Liver (tissue), 9 donors: ENCODE results near the gene SCAMP1. TPM values are rescaled to one million over a fixed set of nuclear protein-coding genes. Genes with fewer than 3 reads are reported as not detected.

Experiments
- DNase-seq: peaks from one replicate; pipeline ENCODE4 v3.0.0-alpha.2; 2017; ENCODE audit warnings: low spot score
- H3K27ac ChIP-seq, 2 donors: one replicate each; pipeline ENCODE4 v1.7.0; 2013; ENCODE audit warnings: inconsistent platforms in 2 of 2, low read length in 2 of 2, control low read depth in 1 of 2, low read depth in 1 of 2, mild to moderate bottlenecking in 1 of 2
- H3K27me3 ChIP-seq, 4 donors: one replicate each; pipeline versions ENCODE4 v1.6.1 to v1.7.0; 2013; ENCODE audit warnings: low read length in 3 of 4, inconsistent platforms in 1 of 4, mild to moderate bottlenecking in 1 of 4, moderate library complexity in 1 of 4; ENCODE audit not compliant: control insufficient read depth in 4 of 4, insufficient read depth in 4 of 4
- H3K36me3 ChIP-seq, 4 donors: one replicate each; pipeline versions ENCODE4 v1.6.1 to v1.7.0; 2013; ENCODE audit warnings: low read length in 3 of 4, mild to moderate bottlenecking in 3 of 4, low read depth in 1 of 4, moderate library complexity in 1 of 4; ENCODE audit not compliant: control insufficient read depth in 4 of 4, insufficient read depth in 3 of 4
- H3K4me1 ChIP-seq, 4 donors: one replicate each; pipeline versions ENCODE4 v1.6.1 to v1.7.0; 2013; ENCODE audit warnings: low read length in 3 of 4, mild to moderate bottlenecking in 3 of 4, moderate library complexity in 1 of 4; ENCODE audit not compliant: control insufficient read depth in 4 of 4, insufficient read depth in 4 of 4
- H3K4me3 ChIP-seq, 3 donors: one replicate each; pipeline versions ENCODE4 v1.6.1 to v1.7.0; 2013; ENCODE audit warnings: low read length in 3 of 3, control low read depth in 1 of 3, low read depth in 1 of 3, mild to moderate bottlenecking in 1 of 3
- H3K9ac ChIP-seq, 2 donors: one replicate each; pipeline ENCODE4 v1.7.0; 2013; ENCODE audit warnings: low read length in 2 of 2, mild to moderate bottlenecking in 2 of 2, moderate library complexity in 2 of 2, control low read depth in 1 of 2, low read depth in 1 of 2
- H3K9me3 ChIP-seq, 4 donors: one replicate each; pipeline versions ENCODE4 v1.6.1 to v1.7.0; 2013; ENCODE audit warnings: low read length in 3 of 4; ENCODE audit not compliant: control insufficient read depth in 4 of 4
- CTCF ChIP-seq: fragments of 150-350 bp; IDR thresholded peaks from 2 replicates; pipeline ENCODE4 v1.5.1; 2017; ENCODE audit warnings: improper control_type of control experiment, low read depth, low read length; ENCODE audit not compliant: missing input control
- EGR1 ChIP-seq, 2 donors: IDR thresholded peaks; 2 replicates each; pipeline ENCODE4 v1.6.1; 2016 to 2018; ENCODE audit warnings: antibody characterized with exemption in 2 of 2, low read depth in 2 of 2
- FOXA1 ChIP-seq: IDR thresholded peaks from 2 replicates; pipeline ENCODE4 v1.6.1; 2016; ENCODE audit warnings: antibody characterized with exemption
- FOXA2 ChIP-seq: IDR thresholded peaks from 2 replicates; pipeline ENCODE4 v1.6.1; 2016; ENCODE audit warnings: antibody characterized with exemption
- GABPA ChIP-seq, 2 donors: IDR thresholded peaks in 1 of 2; conservative IDR thresholded peaks in 1 of 2; 2 replicates each; pipeline ENCODE4 v1.6.1; 2016; ENCODE audit warnings: antibody characterized with exemption in 2 of 2, mild to moderate bottlenecking in 1 of 2, moderate library complexity in 1 of 2
- HNF4A ChIP-seq, 2 donors: conservative IDR thresholded peaks; 2 replicates each; pipeline ENCODE4 v1.6.1; 2016; ENCODE audit warnings: antibody characterized with exemption in 2 of 2, mild to moderate bottlenecking in 2 of 2
- HNF4G ChIP-seq: IDR thresholded peaks from 2 replicates; pipeline ENCODE4 v1.6.1; 2016; ENCODE audit warnings: antibody characterized with exemption
- JUND ChIP-seq, 2 donors: IDR thresholded peaks; 2 replicates each; pipeline ENCODE4 v1.6.1; 2016; ENCODE audit warnings: antibody characterized with exemption in 2 of 2
- MAX ChIP-seq: IDR thresholded peaks from 2 replicates; pipeline ENCODE4 v1.6.1; 2016; ENCODE audit warnings: antibody characterized with exemption
- NR2F2 ChIP-seq: IDR thresholded peaks from 2 replicates; pipeline ENCODE4 v1.6.1; 2016; ENCODE audit warnings: antibody characterized with exemption
- RAD21 ChIP-seq, 2 donors: IDR thresholded peaks; 2 replicates each; pipeline ENCODE4 v1.6.1; 2016; ENCODE audit warnings: antibody characterized with exemption in 2 of 2, mild to moderate bottlenecking in 2 of 2
- REST ChIP-seq: IDR thresholded peaks from 2 replicates; pipeline ENCODE4 v1.6.1; 2016; ENCODE audit warnings: antibody characterized with exemption, mild to moderate bottlenecking
- RXRA ChIP-seq, 2 donors: IDR thresholded peaks; 2 replicates each; pipeline ENCODE4 v1.6.1; 2017 to 2018; ENCODE audit warnings: antibody characterized with exemption in 2 of 2, mild to moderate bottlenecking in 1 of 2
- SP1 ChIP-seq: IDR thresholded peaks from 2 replicates; pipeline ENCODE4 v1.6.1; 2018; ENCODE audit warnings: antibody characterized with exemption, mild to moderate bottlenecking
- TAF1 ChIP-seq: conservative IDR thresholded peaks from 2 replicates; pipeline ENCODE4 v1.6.1; 2016; ENCODE audit warnings: antibody characterized with exemption, mild to moderate bottlenecking
- YY1 ChIP-seq: IDR thresholded peaks from 2 replicates; pipeline ENCODE4 v1.6.1; 2016; ENCODE audit warnings: antibody characterized with exemption, mild to moderate bottlenecking
- ZBTB33 ChIP-seq: IDR thresholded peaks from 2 replicates; pipeline ENCODE4 v1.6.1; 2016; ENCODE audit warnings: antibody characterized with exemption
- WGBS: extraction: QIAGEN DNeasy Blood & Tissue Kit; methylation state at CpG from one replicate; pipeline ENCODE4 v1.1.7; 2013; 5-methylcytosine and 5-hydroxymethylcytosine counted together
- polyA plus RNA-seq, 2 donors: library from polyadenylated mRNA; stranded (reverse) in 1 of 2; unstranded in 1 of 2; fragments of 200-250 nt in 1 of 2; fragments of >200 nt in 1 of 2; fragmentation: Nextera tagmentation in 1 of 2; extraction: Ambion mirVana in 1 of 2; gene quantifications; one replicate each; pipeline versions ENCODE4 v1.2.1 to v1.2.3, GENCODE V29; 2013 to 2015
- total RNA-seq, 2 donors: library from RNA; depleted of rRNA; stranded (reverse); fragments of >200 nt; gene quantifications; one replicate each; pipeline ENCODE4 v1.2.3, GENCODE V29; 2014
- TF ChIP-seq, protein P1 (sequence below): IDR thresholded peaks from 2 replicates; pipeline ENCODE4 v1.6.1; 2016; ENCODE audit warnings: antibody characterized with exemption
- donor health status: healthy.
- donor health status: healthy.
- donor health status: healthy.
- donor health status: healthy.
- donor health status: healthy.

SCAMP1 gene
- total and polyA plus RNA-seq, 4 donors, result 5.9 to 15.0 (median 9.0) TPM

DNA sequence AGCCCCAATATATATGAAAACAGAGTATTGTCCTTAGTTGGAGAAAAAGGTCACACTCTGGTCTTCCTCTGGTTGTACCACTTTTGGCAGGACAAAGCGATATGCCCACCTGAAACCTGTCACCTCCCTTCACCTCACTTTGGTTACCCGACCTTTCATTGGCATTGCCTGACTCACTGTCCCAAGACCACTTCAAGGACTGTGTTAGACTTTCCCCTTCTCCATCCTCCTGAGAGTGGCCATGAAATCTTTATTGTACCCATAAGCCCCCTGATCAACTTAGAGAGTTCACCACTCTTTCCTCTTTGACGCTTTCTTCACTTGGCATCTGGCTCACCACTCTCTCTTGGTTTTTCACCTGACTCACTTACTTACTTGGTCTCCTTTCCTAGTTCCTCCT lies 33.5 kb upstream of the SCAMP1 start:
- Histone ChIP-seq H3K36me3 (no peaks in the 10 kb centered on the region), H3K4me3 (no peak overlapping the region), H3K9ac (no peak overlapping the region), H3K4me1 (no peaks in the 10 kb centered on the region), H3K27me3 (no peaks in the 10 kb centered on the region), H3K9me3 (no peaks in the 10 kb centered on the region), H3K27ac (no peak overlapping the region)
- no peak for TF ChIP-seq ZBTB33
- no peak for TF ChIP-seq MAX
- no peak for TF ChIP-seq FOXA1
- TF ChIP-seq YY1, result no peak
- TF ChIP-seq HNF4A (conservative IDR thresholded peaks at IDR 0.05), result no peak
- no peak for TF ChIP-seq HNF4G
- no peak for TF ChIP-seq CTCF
- TF ChIP-seq, protein P1, sequence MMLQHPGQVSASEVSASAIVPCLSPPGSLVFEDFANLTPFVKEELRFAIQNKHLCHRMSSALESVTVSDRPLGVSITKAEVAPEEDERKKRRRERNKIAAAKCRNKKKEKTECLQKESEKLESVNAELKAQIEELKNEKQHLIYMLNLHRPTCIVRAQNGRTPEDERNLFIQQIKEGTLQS, result no peak
- TF ChIP-seq GABPA (IDR thresholded peaks at IDR 0.05 in 1 of 2, conservative IDR thresholded peaks at IDR 0.05 in 1 of 2), result no peak
- no peak for TF ChIP-seq NR2F2
- TF ChIP-seq FOXA2, result no peak
- no peak for TF ChIP-seq TAF1
- TF ChIP-seq RXRA (IDR thresholded peaks at IDR 0.05), result no peak
- TF ChIP-seq JUND (IDR thresholded peaks at IDR 0.05), result no peak
- no peak for TF ChIP-seq RAD21 (IDR thresholded peaks at IDR 0.05)
- no peak for TF ChIP-seq SP1
- TF ChIP-seq EGR1 (IDR thresholded peaks at IDR 0.05; ENCODE audit: low read depth in 2 of 2), result no peak
- no peak for TF ChIP-seq REST
- DNase-seq, result no peak
- 95% methylated on average over 3 of the region's 3 CpGs for WGBS
